ENCODE results near the gene IRAK4.
"Not testable (repeated sequence)": the region's sequence is repeated elsewhere in the genome, so short reads cannot be mapped to it uniquely, and the experiment has no call there.

IRAK4 gene

GRCh38 chr12:43758728-43759563 lies at the start of gene IRAK4, which contains the start of gene PUS7L:
Gene IRAK4, plus strand, starts transcription at chr12:43758951. Its CDS starts 9,161 bp downstream, at chr12:43768112.
Gene PUS7L, minus strand, starts transcription at chr12:43758790. Its CDS starts 3,545 bp downstream, at chr12:43755245.
- DNase-seq = peak; percentile 97

- DNase-seq = no peak
Observed at GRCh38 chr12:43711348-43711747, 47.4 kb upstream of the IRAK4 start.

- no peak for DNase-seq
Observed at GRCh38 chr12:43722621-43723020, 36.1 kb upstream of the IRAK4 start.

- no peak for DNase-seq
Observed at GRCh38 chr12:43723134-43723533, 35.6 kb upstream of the IRAK4 start.

GRCh38 chr12:43728117-43728516 lies 30.6 kb upstream of the IRAK4 start:
- no peak for DNase-seq

GRCh38 chr12:43728698-43729097 lies 30.1 kb upstream of the IRAK4 start:
- no peak for DNase-seq

GRCh38 chr12:43730283-43730682 lies 28.5 kb upstream of the IRAK4 start:
- no peak for DNase-seq

GRCh38 chr12:43733687-43734086 lies 25.1 kb upstream of the IRAK4 start:
- no peak for DNase-seq

GRCh38 chr12:43736927-43737440 lies 21.8 kb upstream of the IRAK4 start:
- no peak for DNase-seq

- DNase-seq = peak; percentile 78
Observed at GRCh38 chr12:43737646-43738045, 21.1 kb upstream of the IRAK4 start.

GRCh38 chr12:43740511-43741100 lies 18.1 kb upstream of the IRAK4 start:
- DNase-seq = peak; percentile 34

- peak; percentile 85 for DNase-seq
Observed at GRCh38 chr12:43742106-43742505, 16.6 kb upstream of the IRAK4 start.

GRCh38 chr12:43744826-43745225 lies 13.9 kb upstream of the IRAK4 start:
- no peak for DNase-seq

GRCh38 chr12:43749016-43749415 lies 9.7 kb upstream of the IRAK4 start:
- no peak for DNase-seq

GRCh38 chr12:43750814-43751213 lies 7.9 kb upstream of the IRAK4 start:
- DNase-seq = no peak

GRCh38 chr12:43751360-43751759 lies 7.4 kb upstream of the IRAK4 start:
- DNase-seq = not testable (repeated sequence)

GRCh38 chr12:43754015-43754414 lies 4.7 kb upstream of the IRAK4 start:
- no peak for DNase-seq

GRCh38 chr12:43758247-43758727 lies 464 bp upstream of the IRAK4 start:
- peak; percentile 44 for DNase-seq

- DNase-seq = no peak
Observed at GRCh38 chr12:43760396-43760795, 1.6 kb downstream of the IRAK4 start.

GRCh38 chr12:43761500-43761899 lies 2.7 kb downstream of the IRAK4 start:
- no peak for DNase-seq

GRCh38 chr12:43762596-43762995 lies 3.8 kb downstream of the IRAK4 start:
- no peak for DNase-seq

- no peak for DNase-seq
Observed at GRCh38 chr12:43763769-43764168, 5.0 kb downstream of the IRAK4 start.

GRCh38 chr12:43764528-43764927 lies 5.8 kb downstream of the IRAK4 start:
- no peak for DNase-seq

GRCh38 chr12:43766291-43766690 lies 7.5 kb downstream of the IRAK4 start:
- peak; percentile 39 for DNase-seq

Data from EL (cell line).